GM12891 (cell line): ENCODE data around the gene NEK9.

Experiments used
- POU2F2 ChIP-seq: IDR thresholded peaks from 2 replicates; pipeline ENCODE4 v1.6.1; 2011; ENCODE audit warnings: low read depth, mild to moderate bottlenecking, control low read depth, low read length, moderate library complexity
- TAF1 ChIP-seq: IDR thresholded peaks from 2 replicates; pipeline ENCODE4 v1.6.1; 2011; ENCODE audit warnings: low read depth, low read length, control low read depth

GRCh38 chr14:75077794-75078193, 49.1 kb downstream of the NEK9 start:
- TF ChIP-seq POU2F2 (no peak), TAF1 (no peak)
